Ishikawa (cell line): Measurements from ENCODE around the gene RAD51C.

Source experiments
- CEBPB ChIP-seq: IDR thresholded peaks from 2 replicates; pipeline ENCODE4 v1.6.1; 2012
- CREB1 ChIP-seq: IDR thresholded peaks from 2 replicates; pipeline ENCODE4 v1.6.1; 2012; ENCODE audit warnings: low read depth
- EGR1 ChIP-seq: IDR thresholded peaks from 2 replicates; pipeline ENCODE4 v1.6.1; 2012
- EP300 ChIP-seq: IDR thresholded peaks from 2 replicates; pipeline ENCODE4 v1.6.1; 2012; ENCODE audit warnings: borderline replicate concordance
- FOXM1 ChIP-seq: IDR thresholded peaks from 2 replicates; pipeline ENCODE4 v1.6.1; 2012; ENCODE audit warnings: low read depth, borderline replicate concordance
- MAX ChIP-seq: IDR thresholded peaks from 2 replicates; pipeline ENCODE4 v1.6.1; 2012
- NFIC ChIP-seq: IDR thresholded peaks from 2 replicates; pipeline ENCODE4 v1.6.1; 2012
- RAD21 ChIP-seq: IDR thresholded peaks from 2 replicates; pipeline ENCODE4 v1.6.1; 2012; ENCODE audit warnings: low read depth
- REST ChIP-seq: IDR thresholded peaks from 2 replicates; pipeline ENCODE4 v1.6.1; 2012; ENCODE audit warnings: low read depth, mild to moderate bottlenecking
- TAF1 ChIP-seq: IDR thresholded peaks from 2 replicates; pipeline ENCODE4 v1.6.1; 2012; ENCODE audit warnings: low read depth, mild to moderate bottlenecking
- TCF12 ChIP-seq: IDR thresholded peaks from 2 replicates; pipeline ENCODE4 v1.6.1; 2012; ENCODE audit warnings: low read depth
- TEAD4 ChIP-seq: IDR thresholded peaks from 2 replicates; pipeline ENCODE4 v1.6.1; 2012
- USF1 ChIP-seq: IDR thresholded peaks from 2 replicates; pipeline ENCODE4 v1.6.1; 2012
- YY1 ChIP-seq: IDR thresholded peaks from 2 replicates; pipeline ENCODE4 v1.6.1; 2012; ENCODE audit warnings: low read depth
- ZBTB7A ChIP-seq: IDR thresholded peaks from 2 replicates; pipeline ENCODE4 v1.6.1; 2012; ENCODE audit warnings: low read depth

RAD51C gene

GRCh38 chr17:58694826-58695225 lies 2.4 kb downstream of the RAD51C start:
- no peak for TF ChIP-seq EGR1
- no peak for TF ChIP-seq EP300

- TF ChIP-seq MAX (no peak), NFIC (no peak), TCF12 (no peak), CREB1 (no peak), RAD21 (no peak), TEAD4 (no peak), EGR1 (no peak), EP300 (no peak), YY1 (no peak), CEBPB (no peak)
Measured at GRCh38 chr17:58699771-58700170, 7.4 kb downstream of the RAD51C start.

- no peak for TF ChIP-seq ZBTB7A
- no peak for TF ChIP-seq RAD21
- TF ChIP-seq TEAD4, result no peak
- TF ChIP-seq EP300, result no peak
- TF ChIP-seq MAX, result no peak
- no peak for TF ChIP-seq NFIC
- TF ChIP-seq REST, result no peak
- no peak for TF ChIP-seq YY1
- TF ChIP-seq CEBPB, result no peak
- TF ChIP-seq TAF1, result no peak
- no peak for TF ChIP-seq TCF12
- TF ChIP-seq USF1, result no peak
- TF ChIP-seq FOXM1, result no peak
- TF ChIP-seq EGR1, result no peak
- no peak for TF ChIP-seq CREB1
Measured at GRCh38 chr17:58702045-58702476, 9.7 kb downstream of the RAD51C start.

GRCh38 chr17:58702708-58703107 lies 10.3 kb downstream of the RAD51C start:
- TF ChIP-seq NFIC (no peak), USF1 (no peak), TAF1 (no peak), EGR1 (no peak), TEAD4 (no peak), RAD21 (no peak), REST (no peak), YY1 (no peak), CEBPB (no peak), FOXM1 (no peak), EP300 (no peak), CREB1 (no peak), MAX (no peak), TCF12 (no peak), ZBTB7A (no peak)

- TF ChIP-seq RAD21 (no peak), EP300 (no peak), FOXM1 (no peak), TAF1 (no peak), TEAD4 (no peak), CREB1 (no peak), REST (no peak), EGR1 (no peak), ZBTB7A (no peak), NFIC (no peak), CEBPB (no peak)
Measured at GRCh38 chr17:58703137-58703915, 10.9 kb downstream of the RAD51C start.
